ENCODE measurements around the gene AGBL2. TPM values are rescaled to one million over a fixed set of nuclear protein-coding genes. Genes with fewer than 3 reads are reported as not detected.
"Not testable (repeated sequence)": the region's sequence is repeated elsewhere in the genome, so short reads cannot be mapped to it uniquely, and the experiment has no call there.

AGBL2 gene
- total RNA-seq, 6 donors from 2014 or later, result 1.6 to 39.0 (median 10.7) TPM

- H3K36me3 ChIP-seq, result peaks cover 4 to 25% (median 10%) of the 10 kb centered on the region in 4 donors
- DNase-seq, result no peak
- no peaks in the 10 kb centered on the region for H3K9me3 ChIP-seq
- 7 to 12% methylated on average over 13 of the region's 14 CpGs for WGBS, 2 donors
- peaks cover 10 to 17% (median 14%) of the 10 kb centered on the region in 4 donors for H3K4me1 ChIP-seq
- H3K27ac ChIP-seq, result peak overlapping the region; percentile 85 to 95 (median 94)
- H3K27me3 ChIP-seq, result no peaks in the 10 kb centered on the region
- ATAC-seq (ENCODE audit: low FRiP score in 2 of 2), result no peak
- H3K4me3 ChIP-seq, result peak overlapping the region; percentile 65 to 85 (median 76)
- TF ChIP-seq CTCF (IDR thresholded peaks at IDR 0.05) (no peak), POLR2A (IDR thresholded peaks at IDR 0.05) (no peak), EP300 (IDR thresholded peaks at IDR 0.05) (no peak), POLR2AphosphoS5 (IDR thresholded peaks at IDR 0.05) (no peak)
These were observed 73.5 kb downstream of the AGBL2 start for GRCh38 chr11:47641600-47642098.

DNA sequence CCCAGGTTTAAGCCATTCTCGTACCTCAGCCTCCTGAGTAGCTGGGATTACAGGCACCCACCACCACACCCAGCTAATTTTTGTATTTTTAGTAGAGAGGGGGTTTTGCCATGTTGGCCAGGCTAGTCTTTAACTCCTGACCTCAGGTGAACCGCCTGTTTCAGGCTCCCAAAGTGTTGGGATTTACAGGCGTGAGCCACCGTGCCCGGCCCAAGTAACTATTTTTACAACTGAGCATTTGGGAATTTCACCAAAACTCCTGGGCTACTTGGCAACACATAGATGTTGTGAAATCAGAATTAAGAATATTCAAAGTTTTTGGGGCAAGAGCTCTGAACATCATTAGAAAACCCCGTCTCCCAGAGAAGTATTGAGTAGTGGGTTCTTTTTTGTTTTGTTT is 74.7 kb downstream of the AGBL2 start:
- whole genome bisulfite sequencing, 2 donors, result 86 to 87% methylated on average over 6 of the region's 6 CpGs
- ATAC-seq (ENCODE audit: low FRiP score in 2 of 2); H3K4me3 ChIP-seq: not testable (repeated sequence)

GRCh38 chr11:47636331-47636730 is 78.8 kb downstream of the AGBL2 start:
- DNase-seq; H3K9me3 ChIP-seq; H3K27me3 ChIP-seq; ATAC-seq (ENCODE audit: low FRiP score in 2 of 2); H3K27ac ChIP-seq; H3K4me1 ChIP-seq; H3K4me3 ChIP-seq: not testable (repeated sequence)
- 95 to 97% methylated on average over 11 of the region's 11 CpGs for WGBS, 2 donors
- H3K36me3 ChIP-seq, result peaks cover 14 to 76% (median 50%) of the 10 kb centered on the region in 4 donors

More for the DNA sequence above, 74.7 kb downstream of the AGBL2 start:
- not testable (repeated sequence) for H3K27ac ChIP-seq, DNase-seq, H3K9me3 ChIP-seq, H3K27me3 ChIP-seq
- peaks cover 10 to 17% (median 14%) of the 10 kb centered on the region in 4 donors for H3K4me1 ChIP-seq
- H3K36me3 ChIP-seq, result peaks cover 4 to 34% (median 20%) of the 10 kb centered on the region in 4 donors

GRCh38 chr11:47631473-47631872 is 83.7 kb downstream of the AGBL2 start:
- no peaks in the 10 kb centered on the region for H3K4me1 ChIP-seq
- TF ChIP-seq EP300 (IDR thresholded peaks at IDR 0.05) (no peak), POLR2AphosphoS5 (IDR thresholded peaks at IDR 0.05) (no peak), CTCF (IDR thresholded peaks at IDR 0.05) (no peak), POLR2A (IDR thresholded peaks at IDR 0.05) (no peak)
- no peak overlapping the region for H3K4me3 ChIP-seq
- 56 to 58% methylated on average over 5 of the region's 5 CpGs for WGBS, 2 donors
- H3K36me3 ChIP-seq, result peaks cover 41 to 100% (median 73%) of the 10 kb centered on the region in 4 donors
- H3K27me3 ChIP-seq, result no peaks in the 10 kb centered on the region
- H3K9me3 ChIP-seq, result no peaks in the 10 kb centered on the region
- ATAC-seq (ENCODE audit: low FRiP score in 2 of 2) (no peak), DNase-seq (no peak)
- H3K27ac ChIP-seq, result no peak overlapping the region

- TF ChIP-seq EP300 (IDR thresholded peaks at IDR 0.05) (no peak), CTCF (IDR thresholded peaks at IDR 0.05) (no peak), POLR2AphosphoS5 (IDR thresholded peaks at IDR 0.05) (no peak), POLR2A (IDR thresholded peaks at IDR 0.05) (no peak)
- Histone ChIP-seq H3K4me1 (no peaks in the 10 kb centered on the region), H3K36me3 (peaks cover 42 to 100% (median 69%) of the 10 kb centered on the region in 4 donors), H3K4me3 (no peak overlapping the region), H3K27ac (no peak overlapping the region), H3K27me3 (no peaks in the 10 kb centered on the region), H3K9me3 (no peaks in the 10 kb centered on the region)
- 88 to 89% methylated on average over 4 of the region's 4 CpGs for WGBS, 2 donors
- DNase-seq (no peak), ATAC-seq (ENCODE audit: low FRiP score in 2 of 2) (no peak)
These were observed 87.1 kb downstream of the AGBL2 start for GRCh38 chr11:47628026-47628425.

GRCh38 chr11:47626234-47626633 is 88.9 kb downstream of the AGBL2 start:
- no peaks in the 10 kb centered on the region for H3K9me3 ChIP-seq
- H3K27ac ChIP-seq, result no peak overlapping the region
- 91 to 97% methylated on average over 8 of the region's 8 CpGs for WGBS, 2 donors
- H3K4me3 ChIP-seq, result no peak overlapping the region
- ATAC-seq (ENCODE audit: low FRiP score in 2 of 2) (no peak), DNase-seq (no peak)
- no peaks in the 10 kb centered on the region for H3K4me1 ChIP-seq
- peaks cover 49 to 100% (median 69%) of the 10 kb centered on the region in 4 donors for H3K36me3 ChIP-seq
- TF ChIP-seq POLR2A (IDR thresholded peaks at IDR 0.05) (no peak), POLR2AphosphoS5 (IDR thresholded peaks at IDR 0.05) (no peak), EP300 (IDR thresholded peaks at IDR 0.05) (no peak), CTCF (IDR thresholded peaks at IDR 0.05) (no peak)
- no peaks in the 10 kb centered on the region for H3K27me3 ChIP-seq

Measured in upper lobe of left lung (tissue), 6 donors.